Measurements from ENCODE around the gene BPIFB4.
"Not testable (repeated sequence)": the region's sequence is repeated elsewhere in the genome, so short reads cannot be mapped to it uniquely, and the experiment has no call there.

BPIFB4 gene

DNA sequence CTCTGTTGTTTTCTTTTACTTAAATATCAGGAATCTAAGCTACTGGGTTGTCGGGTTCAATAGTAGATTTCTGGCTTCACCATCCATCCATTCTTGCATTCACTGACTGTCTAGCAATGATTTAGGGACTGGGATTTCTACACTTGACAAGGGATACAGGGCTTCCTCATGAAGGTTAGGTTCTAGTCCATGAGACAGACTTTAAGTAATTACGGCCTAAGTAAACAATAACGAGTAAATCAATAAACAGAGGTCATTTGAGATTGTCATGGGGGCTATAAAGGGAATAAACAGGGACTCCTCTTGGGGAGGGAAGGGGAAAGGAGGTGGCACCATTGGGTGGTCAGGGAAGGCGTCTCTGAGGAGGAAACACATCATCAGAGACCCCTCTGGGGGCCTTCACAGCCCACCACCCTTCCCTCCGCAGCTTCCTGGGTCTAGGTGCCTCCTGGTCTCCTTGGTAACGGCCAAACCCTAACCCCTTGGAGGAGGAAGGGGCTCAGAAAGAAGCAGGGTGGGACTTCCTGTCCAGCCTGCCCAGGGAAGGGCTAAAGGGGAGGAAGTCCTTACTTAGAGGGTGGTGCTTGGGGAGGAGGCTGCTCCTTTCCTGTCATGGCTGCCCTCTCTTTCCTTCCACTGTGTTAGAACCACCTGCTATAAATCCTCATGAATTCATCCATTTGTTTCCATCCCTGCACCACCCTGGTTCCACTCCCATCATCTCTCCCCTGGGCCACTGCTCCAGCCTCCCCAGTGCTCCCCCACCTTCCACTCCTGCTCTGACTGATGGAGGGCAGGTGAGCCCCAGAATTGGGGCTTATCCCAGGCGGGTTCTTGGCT, 33.3 kb downstream of the BPIFB4 start:
- Histone ChIP-seq H3K27me3 (ENCODE audit: control insufficient read depth in 2 of 2, insufficient read depth in 2 of 2, low read length in 2 of 2) (no peaks in the 10 kb centered on the region), H3K27ac (ENCODE audit: low read depth in 2 of 2, low read length in 2 of 2) (no peak overlapping the region), H3K4me3 (ENCODE audit: low read length in 2 of 2) (no peak overlapping the region), H3K9me3 (ENCODE audit: control insufficient read depth in 2 of 2, low read length in 2 of 2) (no peaks in the 10 kb centered on the region), H3K4me1 (ENCODE audit: control insufficient read depth in 2 of 2, insufficient read depth in 2 of 2, low read length in 2 of 2) (no peaks in the 10 kb centered on the region), H3K9ac (ENCODE audit: low read depth in 1 of 2, low read length in 2 of 2) (no peak overlapping the region), H3K36me3 (ENCODE audit: control insufficient read depth in 2 of 2, insufficient read depth in 2 of 2, low read length in 2 of 2) (no peaks in the 10 kb centered on the region)

DNA sequence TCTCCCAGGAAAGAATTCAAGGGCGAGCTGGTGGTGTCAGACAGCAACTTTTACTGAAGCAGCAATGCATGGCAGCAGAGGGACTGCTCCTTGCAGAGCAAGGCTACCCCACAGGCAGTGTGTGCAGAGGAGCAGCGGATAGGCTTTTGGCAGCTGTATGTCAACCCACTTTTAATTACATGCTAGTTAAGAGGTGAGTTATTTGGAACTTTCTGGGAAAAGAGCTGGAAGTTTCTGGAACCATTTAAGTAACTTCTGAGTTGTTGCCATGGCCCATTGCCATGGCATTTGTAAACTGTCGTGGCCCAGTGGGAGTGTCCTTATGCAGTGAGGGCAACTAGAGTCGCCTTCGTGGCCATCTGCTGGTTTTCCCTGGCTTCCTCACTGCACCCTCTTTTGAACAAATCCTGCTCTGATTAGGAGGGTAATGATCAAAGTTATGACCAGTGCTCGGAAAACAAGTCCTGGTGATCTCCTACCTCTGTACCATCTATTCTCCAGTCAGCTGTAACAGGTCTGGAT, 34.0 kb downstream of the BPIFB4 start:
- no peaks in the 10 kb centered on the region for H3K9me3 ChIP-seq (ENCODE audit: control insufficient read depth in 2 of 2, low read length in 2 of 2)
- no peak overlapping the region for H3K27ac ChIP-seq (ENCODE audit: low read depth in 2 of 2, low read length in 2 of 2)
- no peak overlapping the region for H3K4me3 ChIP-seq (ENCODE audit: low read length in 2 of 2)
- no peak overlapping the region for H3K9ac ChIP-seq (ENCODE audit: low read depth in 1 of 2, low read length in 2 of 2)
- no peaks in the 10 kb centered on the region for H3K36me3 ChIP-seq (ENCODE audit: control insufficient read depth in 2 of 2, insufficient read depth in 2 of 2, low read length in 2 of 2)
- H3K4me1 ChIP-seq (ENCODE audit: control insufficient read depth in 2 of 2, insufficient read depth in 2 of 2, low read length in 2 of 2), result no peaks in the 10 kb centered on the region
- no peaks in the 10 kb centered on the region for H3K27me3 ChIP-seq (ENCODE audit: control insufficient read depth in 2 of 2, insufficient read depth in 2 of 2, low read length in 2 of 2)

DNA sequence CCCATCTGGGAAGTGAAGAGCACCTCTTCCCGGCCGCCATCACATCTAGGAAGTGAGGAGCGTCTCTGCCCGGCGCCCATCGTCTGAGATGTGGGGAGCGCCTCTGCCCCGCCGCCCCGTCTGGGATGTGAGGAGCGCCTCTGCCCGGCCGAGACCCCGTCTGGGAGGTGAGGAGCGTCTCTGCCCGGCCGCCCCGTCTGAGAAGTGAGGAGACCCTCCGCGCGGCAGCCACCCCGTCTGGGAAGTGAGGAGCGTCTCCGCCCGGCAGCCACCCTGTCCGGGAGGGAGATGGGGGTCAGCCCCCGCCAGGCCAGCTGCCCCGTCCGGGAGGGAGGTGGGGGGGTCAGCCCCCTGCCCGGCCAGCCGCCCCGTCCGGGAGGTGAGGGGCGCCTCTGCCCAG, 36.1 kb downstream of the BPIFB4 start:
- H3K4me1 ChIP-seq (ENCODE audit: control insufficient read depth in 2 of 2, insufficient read depth in 2 of 2, low read length in 2 of 2); H3K9ac ChIP-seq (ENCODE audit: low read depth in 1 of 2, low read length in 2 of 2); H3K4me3 ChIP-seq (ENCODE audit: low read length in 2 of 2); H3K36me3 ChIP-seq (ENCODE audit: control insufficient read depth in 2 of 2, insufficient read depth in 2 of 2, low read length in 2 of 2); H3K9me3 ChIP-seq (ENCODE audit: control insufficient read depth in 2 of 2, low read length in 2 of 2); H3K27me3 ChIP-seq (ENCODE audit: control insufficient read depth in 2 of 2, insufficient read depth in 2 of 2, low read length in 2 of 2); H3K27ac ChIP-seq (ENCODE audit: low read depth in 2 of 2, low read length in 2 of 2): not testable (repeated sequence)

DNA sequence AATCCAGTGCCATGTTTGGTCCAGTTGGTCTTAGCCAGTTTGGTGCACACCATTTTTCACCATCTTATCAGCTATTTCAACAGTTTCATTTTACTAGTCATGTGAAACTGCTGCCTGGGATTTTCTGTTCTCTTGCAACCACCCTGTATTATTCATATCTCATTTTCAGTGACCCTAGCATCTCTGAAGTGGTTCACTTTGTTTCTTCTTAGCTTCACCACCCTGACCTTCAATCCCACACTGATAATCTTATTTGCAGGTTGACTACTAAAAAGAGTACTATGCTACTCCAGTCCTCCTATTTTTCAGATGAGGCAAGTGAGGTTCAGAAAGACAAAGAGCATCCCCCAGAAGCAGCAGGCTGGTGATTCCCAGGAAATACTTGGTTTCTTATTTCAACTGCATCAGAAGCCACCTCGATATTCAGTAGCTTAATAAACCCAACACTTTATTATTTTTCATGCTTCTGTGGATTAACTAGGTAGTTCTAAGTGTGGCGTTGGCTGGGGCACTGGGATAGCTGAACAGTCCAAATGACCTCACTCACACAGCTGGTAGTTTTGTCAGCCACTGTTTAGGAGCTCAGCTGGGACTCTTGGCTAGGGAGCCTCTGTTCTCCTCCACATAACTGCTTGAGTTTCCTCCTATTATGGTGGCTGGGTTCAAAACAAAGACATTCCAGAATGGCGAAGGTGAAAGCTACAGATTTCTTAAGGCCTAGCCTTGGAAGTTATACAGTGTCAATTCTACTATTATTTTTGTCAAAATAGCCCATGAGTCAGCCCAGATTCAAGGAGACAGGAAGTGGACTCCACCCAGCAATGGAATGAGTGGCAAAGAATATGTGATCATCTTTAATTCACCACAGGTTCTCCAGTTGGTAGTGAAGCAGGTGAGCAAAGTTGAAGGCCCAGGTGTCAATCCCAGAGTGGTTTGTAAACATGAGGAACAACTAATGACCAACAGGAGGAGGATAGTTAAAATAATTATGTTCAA, 40.6 kb downstream of the BPIFB4 start:
- Histone ChIP-seq H3K27me3 (ENCODE audit: control insufficient read depth in 2 of 2, insufficient read depth in 2 of 2, low read length in 2 of 2) (no peaks in the 10 kb centered on the region), H3K4me3 (ENCODE audit: low read length in 2 of 2) (no peak overlapping the region), H3K27ac (ENCODE audit: low read depth in 2 of 2, low read length in 2 of 2) (no peak overlapping the region), H3K9me3 (ENCODE audit: control insufficient read depth in 2 of 2, low read length in 2 of 2) (peaks cover 0 to 5% of the 10 kb centered on the region in 2 donors), H3K4me1 (ENCODE audit: control insufficient read depth in 2 of 2, insufficient read depth in 2 of 2, low read length in 2 of 2) (no peaks in the 10 kb centered on the region), H3K9ac (ENCODE audit: low read depth in 1 of 2, low read length in 2 of 2) (no peak overlapping the region), H3K36me3 (ENCODE audit: control insufficient read depth in 2 of 2, insufficient read depth in 2 of 2, low read length in 2 of 2) (no peaks in the 10 kb centered on the region)

- H3K27me3 ChIP-seq (ENCODE audit: control insufficient read depth in 2 of 2, insufficient read depth in 2 of 2, low read length in 2 of 2), result no peaks in the 10 kb centered on the region
Observed at GRCh38 chr20:33120934-33121333, 41.5 kb downstream of the BPIFB4 start.

GRCh38 chr20:33122297-33122696, 42.9 kb downstream of the BPIFB4 start:
- not testable (repeated sequence) for H3K27ac ChIP-seq (ENCODE audit: low read depth in 2 of 2, low read length in 2 of 2); H3K27me3 ChIP-seq (ENCODE audit: control insufficient read depth in 2 of 2, insufficient read depth in 2 of 2, low read length in 2 of 2); H3K9ac ChIP-seq (ENCODE audit: low read depth in 1 of 2, low read length in 2 of 2); H3K4me1 ChIP-seq (ENCODE audit: control insufficient read depth in 2 of 2, insufficient read depth in 2 of 2, low read length in 2 of 2); H3K9me3 ChIP-seq (ENCODE audit: control insufficient read depth in 2 of 2, low read length in 2 of 2); H3K4me3 ChIP-seq (ENCODE audit: low read length in 2 of 2); H3K36me3 ChIP-seq (ENCODE audit: control insufficient read depth in 2 of 2, insufficient read depth in 2 of 2, low read length in 2 of 2)

More at GRCh38 chr20:33120934-33121333, 41.5 kb downstream of the BPIFB4 start:
- Histone ChIP-seq H3K4me1 (ENCODE audit: control insufficient read depth in 2 of 2, insufficient read depth in 2 of 2, low read length in 2 of 2) (no peaks in the 10 kb centered on the region), H3K9ac (ENCODE audit: low read depth in 1 of 2, low read length in 2 of 2) (no peak overlapping the region), H3K9me3 (ENCODE audit: control insufficient read depth in 2 of 2, low read length in 2 of 2) (peaks cover 0 to 5% of the 10 kb centered on the region in 2 donors), H3K36me3 (ENCODE audit: control insufficient read depth in 2 of 2, insufficient read depth in 2 of 2, low read length in 2 of 2) (no peaks in the 10 kb centered on the region), H3K27ac (ENCODE audit: low read depth in 2 of 2, low read length in 2 of 2) (no peak overlapping the region), H3K4me3 (ENCODE audit: low read length in 2 of 2) (no peak overlapping the region)

DNA sequence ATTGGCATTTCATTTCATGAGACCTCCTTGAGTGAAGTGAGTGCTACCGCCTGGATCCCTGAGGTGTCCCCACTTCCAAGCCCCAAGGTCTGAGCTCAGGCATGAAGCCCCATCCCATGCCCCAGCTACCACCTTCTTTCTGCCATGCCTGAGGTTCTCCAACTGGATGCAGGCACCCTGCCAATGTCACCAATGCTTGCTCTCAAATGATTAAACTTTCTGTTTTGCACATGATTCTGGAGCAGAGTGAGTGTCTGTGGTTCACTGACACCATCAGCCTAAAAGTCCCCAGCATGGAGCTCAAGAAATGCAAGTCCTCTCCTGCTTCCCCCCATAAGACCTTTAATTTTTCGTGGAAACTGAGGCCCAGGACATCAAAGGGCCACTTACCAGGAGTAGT, 44.8 kb downstream of the BPIFB4 start:
- Histone ChIP-seq H3K4me3 (ENCODE audit: low read length in 2 of 2) (no peak overlapping the region), H3K9ac (ENCODE audit: low read depth in 1 of 2, low read length in 2 of 2) (no peak overlapping the region), H3K36me3 (ENCODE audit: control insufficient read depth in 2 of 2, insufficient read depth in 2 of 2, low read length in 2 of 2) (no peaks in the 10 kb centered on the region), H3K9me3 (ENCODE audit: control insufficient read depth in 2 of 2, low read length in 2 of 2) (peaks cover 0 to 5% of the 10 kb centered on the region in 2 donors), H3K27ac (ENCODE audit: low read depth in 2 of 2, low read length in 2 of 2) (no peak overlapping the region), H3K4me1 (ENCODE audit: control insufficient read depth in 2 of 2, insufficient read depth in 2 of 2, low read length in 2 of 2) (no peaks in the 10 kb centered on the region), H3K27me3 (ENCODE audit: control insufficient read depth in 2 of 2, insufficient read depth in 2 of 2, low read length in 2 of 2) (no peaks in the 10 kb centered on the region)

DNA sequence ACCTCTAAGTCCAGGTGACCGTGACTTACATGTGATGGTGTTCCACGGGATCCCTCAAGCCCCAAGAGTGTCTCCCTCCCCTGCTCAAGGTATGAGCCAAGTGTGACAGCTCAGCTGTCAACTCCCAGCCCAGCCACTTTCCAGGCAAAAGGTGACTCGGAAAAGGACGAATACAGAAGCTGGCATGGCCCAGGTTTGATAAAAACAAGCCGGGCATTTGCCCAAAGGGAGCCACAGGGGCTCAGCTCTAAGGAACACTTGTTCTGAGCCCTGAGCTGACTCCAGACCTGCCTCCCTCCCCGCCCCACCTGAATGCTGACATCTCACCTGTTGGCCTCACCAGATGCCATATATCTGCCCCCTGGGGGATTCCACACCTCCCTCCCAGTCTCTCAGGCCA, 45.6 kb downstream of the BPIFB4 start:
- no peak overlapping the region for H3K27ac ChIP-seq (ENCODE audit: low read depth in 2 of 2, low read length in 2 of 2)

DNA sequence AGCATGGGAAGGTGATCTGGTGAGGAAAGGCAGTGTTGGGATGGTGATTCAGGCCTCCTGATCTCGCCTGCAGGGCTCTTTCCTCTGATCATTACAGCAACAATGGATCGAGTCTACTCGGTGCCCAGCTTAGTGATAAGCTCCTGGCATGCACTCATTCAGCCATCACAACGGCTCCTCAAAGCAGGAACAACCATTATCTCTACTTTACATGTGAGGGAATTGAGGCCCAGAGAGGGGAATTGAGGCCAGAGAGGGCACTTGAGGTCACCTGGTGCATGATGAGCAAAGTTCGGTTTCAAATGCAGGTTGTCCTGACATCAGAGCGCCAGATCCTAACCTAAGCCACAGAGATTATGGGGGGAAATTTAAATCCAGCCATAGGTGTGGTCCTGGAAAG, 46.5 kb downstream of the BPIFB4 start:
- Histone ChIP-seq H3K9ac (ENCODE audit: low read depth in 1 of 2, low read length in 2 of 2) (no peak overlapping the region), H3K27ac (ENCODE audit: low read depth in 2 of 2, low read length in 2 of 2) (no peak overlapping the region), H3K4me1 (ENCODE audit: control insufficient read depth in 2 of 2, insufficient read depth in 2 of 2, low read length in 2 of 2) (no peaks in the 10 kb centered on the region), H3K27me3 (ENCODE audit: control insufficient read depth in 2 of 2, insufficient read depth in 2 of 2, low read length in 2 of 2) (no peaks in the 10 kb centered on the region), H3K9me3 (ENCODE audit: control insufficient read depth in 2 of 2, low read length in 2 of 2) (no peaks in the 10 kb centered on the region), H3K4me3 (ENCODE audit: low read length in 2 of 2) (no peak overlapping the region), H3K36me3 (ENCODE audit: control insufficient read depth in 2 of 2, insufficient read depth in 2 of 2, low read length in 2 of 2) (no peaks in the 10 kb centered on the region)

More for the DNA sequence above, 45.6 kb downstream of the BPIFB4 start:
- H3K9ac ChIP-seq (ENCODE audit: low read depth in 1 of 2, low read length in 2 of 2), result no peak overlapping the region
- H3K27me3 ChIP-seq (ENCODE audit: control insufficient read depth in 2 of 2, insufficient read depth in 2 of 2, low read length in 2 of 2), result no peaks in the 10 kb centered on the region
- H3K4me1 ChIP-seq (ENCODE audit: control insufficient read depth in 2 of 2, insufficient read depth in 2 of 2, low read length in 2 of 2), result no peaks in the 10 kb centered on the region
- no peaks in the 10 kb centered on the region for H3K36me3 ChIP-seq (ENCODE audit: control insufficient read depth in 2 of 2, insufficient read depth in 2 of 2, low read length in 2 of 2)
- peaks cover 0 to 3% of the 10 kb centered on the region in 2 donors for H3K9me3 ChIP-seq (ENCODE audit: control insufficient read depth in 2 of 2, low read length in 2 of 2)
- no peak overlapping the region for H3K4me3 ChIP-seq (ENCODE audit: low read length in 2 of 2)
